HG02938 (cell line): ENCODE measurements around the gene THSD7B.

Experiments used
- ATAC-seq: cut with Tn5 transposase; IDR thresholded peaks from one replicate; pipeline ENCODE4 v1.9.1; 2021; ENCODE audit warnings: mild to moderate bottlenecking, moderate library complexity; ENCODE audit not compliant: unreplicated experiment

The THSD7B gene

DNA sequence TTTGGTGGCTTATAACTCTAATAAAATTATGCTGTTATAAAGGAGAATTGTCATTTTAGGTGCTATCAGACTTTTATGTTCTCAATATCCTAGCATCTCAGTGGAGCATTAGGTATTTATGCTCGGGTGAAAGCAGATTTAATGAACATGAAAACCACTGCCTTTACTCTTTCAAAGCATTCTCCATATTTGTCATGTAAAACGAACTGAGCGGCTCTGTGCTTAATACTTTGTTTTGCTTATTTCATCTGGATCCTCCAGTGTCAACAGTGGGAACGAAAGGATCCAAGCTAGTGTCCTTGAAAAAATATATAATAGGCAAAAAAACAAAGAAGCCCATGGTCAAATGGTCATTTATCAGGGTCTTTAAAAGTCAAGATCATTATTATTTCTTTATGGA is 53.5 kb downstream of the THSD7B start:
- ATAC-seq = no peak

DNA sequence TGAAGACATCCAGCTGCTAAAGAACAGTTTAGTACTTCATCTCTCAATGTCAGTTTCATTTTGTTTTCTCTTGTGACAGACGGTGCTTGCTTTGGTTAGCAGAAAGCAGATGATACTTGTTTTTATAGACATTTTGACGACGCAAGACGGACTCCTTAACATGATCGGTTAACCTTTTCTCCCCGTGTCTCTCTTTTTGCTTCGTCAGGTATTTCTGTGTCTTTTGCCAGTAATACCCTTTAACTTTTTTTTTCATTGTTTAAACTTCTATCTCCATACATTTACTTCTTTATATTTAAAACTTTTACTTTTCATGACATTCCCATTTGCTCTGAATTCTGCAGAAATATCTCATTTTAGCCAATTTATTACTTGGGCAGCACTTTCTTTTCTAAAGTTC is 57.9 kb downstream of the THSD7B start:
- no peak for ATAC-seq

DNA sequence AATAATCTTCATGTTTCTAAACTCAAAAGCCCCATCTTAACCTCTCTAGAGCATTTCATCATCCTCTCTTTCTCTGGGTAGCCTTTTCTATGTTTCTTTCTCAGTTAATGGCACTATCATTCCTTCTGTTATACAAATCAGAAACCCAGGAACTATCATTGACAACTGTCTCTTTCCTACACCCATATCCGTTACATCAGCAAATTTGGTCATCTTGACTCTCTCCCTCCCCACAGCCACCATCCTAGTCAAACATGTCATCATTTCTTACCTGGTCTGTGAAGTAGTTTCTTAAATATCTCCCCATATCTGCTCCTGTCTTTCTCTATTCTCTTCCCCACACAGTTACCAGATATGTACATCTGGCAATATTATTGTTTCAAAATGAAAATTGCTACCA is 62.8 kb downstream of the THSD7B start:
- ATAC-seq = no peak

DNA sequence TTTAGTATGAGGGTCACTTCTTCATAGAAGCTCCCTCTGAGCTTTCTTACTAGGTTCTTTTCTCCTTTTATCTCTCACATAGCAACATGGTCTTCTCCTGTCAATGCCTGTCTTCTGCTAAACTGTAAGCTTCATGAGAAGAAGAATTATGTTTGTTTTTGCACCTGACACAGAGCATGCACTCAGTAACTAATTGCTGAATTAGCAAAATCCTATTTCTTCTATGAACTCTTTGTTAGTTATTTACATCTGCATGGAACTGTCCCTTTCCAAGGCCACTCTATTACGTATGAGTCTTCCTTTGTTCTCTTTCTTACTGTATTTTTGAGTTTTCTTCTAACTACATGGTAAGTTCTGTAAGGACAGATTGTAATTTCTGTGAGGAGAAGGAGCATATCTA is 63.4 kb downstream of the THSD7B start:
- ATAC-seq = no peak

DNA sequence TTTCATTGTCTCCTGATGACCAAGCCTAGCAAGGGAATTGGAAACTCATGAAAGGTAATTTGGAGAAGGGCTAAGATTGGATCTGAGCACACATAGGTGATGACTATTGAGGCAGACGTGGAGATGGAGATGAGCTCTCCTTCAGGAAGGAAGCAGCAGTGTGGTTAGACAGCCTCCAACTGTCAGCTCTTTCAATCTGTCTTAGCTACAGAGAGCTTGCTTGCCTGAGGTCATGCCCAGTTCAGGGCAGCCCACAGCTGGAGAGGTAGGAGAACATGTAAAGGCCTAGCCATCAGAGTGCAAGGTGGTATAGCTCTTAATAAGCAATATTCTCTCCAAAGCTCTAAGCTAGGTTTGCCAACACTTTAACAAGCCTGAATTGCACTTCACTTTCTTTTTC is 79.2 kb downstream of the THSD7B start:
- ATAC-seq = no peak

DNA sequence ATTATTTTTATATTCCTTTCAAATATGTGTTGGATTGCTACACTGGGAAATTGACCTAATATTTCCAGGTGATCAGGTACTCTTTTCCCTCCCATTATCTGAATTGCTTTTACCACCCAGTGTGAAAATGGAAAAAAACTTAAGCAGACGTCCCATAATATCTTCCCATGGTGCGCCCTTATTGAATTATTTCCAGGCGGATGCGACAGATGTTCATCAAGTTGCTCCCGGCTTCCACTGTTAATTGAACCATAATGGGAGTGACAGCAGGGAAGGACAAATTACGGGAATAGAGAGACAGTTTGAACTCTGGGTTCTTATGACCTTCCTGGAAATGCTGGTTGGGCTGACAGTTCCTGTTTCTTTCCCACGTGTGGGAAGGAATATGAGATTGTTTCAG is 93.3 kb downstream of the THSD7B start:
- ATAC-seq = no peak

DNA sequence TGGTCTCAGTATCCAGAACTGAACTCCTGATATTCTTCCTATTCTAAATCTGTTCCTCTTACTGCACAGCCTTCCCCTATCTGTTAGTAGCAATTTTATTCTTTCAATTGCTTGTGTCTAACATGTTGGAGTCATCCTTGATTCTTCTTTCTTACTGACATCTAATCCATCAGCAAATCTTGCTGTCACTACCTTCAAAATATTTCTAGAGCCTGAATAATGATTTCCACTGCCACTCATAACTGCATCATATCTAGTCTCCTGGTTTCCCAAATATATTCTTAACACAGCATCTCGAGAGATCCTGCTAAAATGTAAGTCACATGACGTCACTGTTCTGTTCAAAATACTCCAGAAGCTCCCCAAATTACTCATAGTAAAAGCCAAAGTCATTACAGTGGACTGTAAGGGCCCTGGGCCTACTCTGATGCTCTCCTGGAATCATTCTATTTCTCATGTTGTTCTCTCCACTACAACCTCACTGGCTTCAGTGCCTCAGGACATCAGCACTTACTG is 95.2 kb downstream of the THSD7B start:
- ATAC-seq = no peak

DNA sequence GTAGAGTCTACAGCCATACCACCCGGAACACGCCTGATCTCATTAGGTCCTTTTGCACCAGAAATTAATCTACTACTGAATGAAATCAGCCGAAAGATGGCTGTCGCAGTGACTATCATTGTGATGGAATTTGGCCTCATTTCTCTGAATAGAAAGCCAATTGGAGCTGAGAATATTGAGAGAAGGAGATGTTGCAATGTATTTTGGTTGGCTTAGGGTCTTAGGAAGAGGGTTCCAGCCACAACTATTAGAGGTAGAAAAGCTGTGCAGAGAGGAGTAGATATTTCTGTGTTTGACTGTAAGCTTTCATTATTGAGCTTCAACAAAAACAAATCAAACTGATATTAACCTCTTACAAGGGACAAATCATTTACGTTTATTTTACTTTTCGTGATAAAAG is 98.1 kb downstream of the THSD7B start:
- ATAC-seq = no peak

DNA sequence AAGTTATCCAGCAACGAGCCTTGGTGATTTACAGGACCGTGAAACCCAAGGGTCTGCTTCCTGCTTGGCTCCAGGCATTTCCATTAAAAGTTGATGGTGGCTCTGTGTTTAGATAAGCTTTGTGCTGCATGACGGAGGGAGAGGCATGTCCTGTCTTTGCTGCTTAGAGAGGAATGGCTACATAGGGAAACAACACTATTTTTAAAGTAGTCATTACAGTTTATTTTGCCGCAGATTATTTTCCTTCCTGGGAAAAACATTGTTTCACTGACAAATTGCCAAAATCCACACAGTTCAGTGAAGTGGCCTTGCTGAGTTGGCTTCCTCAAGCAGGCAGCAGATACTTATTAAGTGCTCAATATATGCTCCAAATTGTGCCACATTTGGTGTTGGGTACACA is 98.5 kb downstream of the THSD7B start:
- no peak for ATAC-seq

DNA sequence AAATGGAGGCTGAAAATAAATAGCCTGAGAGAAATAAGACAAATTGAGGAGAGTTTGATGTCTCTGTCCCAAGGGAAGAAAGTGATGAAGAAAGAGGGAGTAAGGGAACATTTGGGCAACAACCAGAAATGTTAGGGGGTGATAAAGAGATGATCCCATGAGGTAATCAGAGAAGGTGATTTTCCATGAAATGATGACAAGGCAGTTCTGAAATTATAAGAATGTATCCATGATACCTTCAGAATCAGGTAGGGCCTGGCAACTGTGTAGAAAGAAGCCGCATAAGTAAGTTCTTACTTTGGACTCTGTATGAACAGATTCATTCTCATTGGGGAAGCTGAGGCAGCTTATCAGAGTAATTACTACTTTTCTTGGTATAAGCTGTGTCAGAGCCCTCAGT is 106.1 kb downstream of the THSD7B start:
- ATAC-seq = no peak

DNA sequence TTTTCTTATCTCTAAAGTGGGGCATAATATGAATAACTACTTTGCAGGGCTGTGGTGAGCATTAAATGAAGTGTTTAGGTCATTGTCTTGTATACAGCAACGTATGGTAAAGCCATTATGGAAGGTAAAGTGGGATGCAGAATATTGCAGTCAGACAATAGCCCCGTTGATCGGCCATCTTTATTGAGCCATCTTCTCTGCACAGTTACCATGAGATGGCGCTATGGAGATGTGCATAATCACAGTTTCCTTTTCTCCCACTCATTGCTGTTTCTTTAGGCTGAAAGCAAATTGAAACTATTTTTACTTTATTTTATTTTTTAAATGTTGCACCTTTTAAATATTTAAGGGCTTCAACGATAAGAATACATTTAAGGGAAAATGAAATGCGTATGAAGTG is 108.9 kb downstream of the THSD7B start:
- no peak for ATAC-seq

DNA sequence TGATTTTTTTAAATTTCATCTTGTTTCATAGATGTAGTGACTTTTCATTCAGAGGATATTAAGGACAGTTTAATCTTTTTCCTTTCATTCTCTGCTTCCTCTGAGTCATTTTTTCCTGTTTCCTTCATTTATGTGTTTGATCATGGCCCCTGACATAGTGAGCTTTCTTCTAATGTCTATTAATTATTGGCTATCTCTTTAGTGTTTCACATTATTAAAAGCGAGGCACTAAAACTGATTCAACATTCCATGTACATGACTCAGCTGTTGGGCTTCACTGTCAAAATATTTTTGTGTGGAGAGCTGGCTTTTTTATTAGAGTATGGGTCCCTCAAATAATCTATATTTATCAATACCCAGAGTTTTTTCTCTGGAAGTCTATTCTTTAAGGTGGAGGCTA is 125.8 kb downstream of the THSD7B start:
- ATAC-seq = no peak

DNA sequence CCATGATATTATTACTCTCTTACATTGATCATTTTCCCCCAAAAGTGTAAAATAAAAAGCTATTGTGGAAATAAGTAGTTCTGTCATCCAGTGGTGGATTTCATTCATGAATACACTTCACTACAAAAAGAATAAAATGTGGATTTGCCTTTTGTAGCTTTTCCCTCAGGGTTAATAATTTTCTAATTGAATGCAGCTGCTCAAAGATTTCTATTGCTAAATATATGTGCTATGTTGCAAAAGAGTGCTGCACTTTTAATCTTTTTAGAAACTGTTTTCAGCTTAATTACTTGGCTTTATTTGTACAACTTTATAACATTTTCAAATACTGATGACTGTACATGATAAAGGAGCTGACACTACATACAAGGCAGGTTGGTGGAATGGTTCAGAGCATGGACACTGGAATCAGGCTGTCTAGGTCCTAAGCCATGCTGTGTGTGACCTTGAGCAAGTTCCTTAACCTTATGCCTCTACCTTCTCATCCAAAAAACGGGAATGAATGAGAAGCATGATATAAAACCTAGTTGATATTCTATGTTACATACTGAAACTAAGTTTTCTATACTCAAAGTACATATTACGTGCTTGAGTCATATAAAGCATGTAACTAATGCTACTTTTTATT is 128.8 kb downstream of the THSD7B start:
- ATAC-seq = no peak

DNA sequence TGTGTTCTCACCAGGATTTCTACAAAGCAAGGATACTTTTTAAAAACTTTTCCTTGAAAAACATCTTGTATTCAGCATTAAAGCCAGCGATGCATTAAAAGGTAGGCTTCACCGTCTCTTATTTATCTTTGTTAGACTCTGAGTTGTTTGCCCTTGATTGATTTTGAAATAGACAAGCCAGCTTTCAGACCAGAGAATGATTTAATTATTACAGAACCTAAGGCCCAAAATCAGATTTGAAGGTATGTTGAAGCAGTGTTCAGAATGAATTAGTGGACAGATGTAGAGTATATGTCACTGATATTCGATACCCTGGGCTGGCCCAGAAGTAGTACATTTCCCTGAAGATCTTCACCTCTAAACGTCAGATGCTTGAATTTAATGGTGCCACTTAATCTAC is 136.4 kb downstream of the THSD7B start:
- no peak for ATAC-seq

DNA sequence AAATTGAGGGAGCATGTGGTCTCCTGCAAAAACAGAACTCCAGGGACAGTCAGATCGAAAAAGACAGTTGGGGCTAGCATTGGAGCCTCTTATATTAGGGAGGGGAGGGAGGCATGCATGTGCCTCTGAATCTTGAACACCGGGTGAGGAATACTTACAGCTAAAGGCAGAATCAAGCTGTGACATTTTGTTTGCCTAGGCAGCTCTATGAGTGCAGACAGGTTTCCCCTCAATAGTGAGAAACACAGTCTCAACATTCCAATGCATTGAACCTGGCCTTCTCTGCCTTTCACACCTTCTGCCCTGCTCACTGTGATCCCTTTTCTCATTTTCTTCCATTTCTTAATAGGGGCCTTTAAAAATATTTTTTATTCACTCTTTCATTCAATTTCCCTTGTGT is 140.4 kb downstream of the THSD7B start:
- ATAC-seq = no peak

DNA sequence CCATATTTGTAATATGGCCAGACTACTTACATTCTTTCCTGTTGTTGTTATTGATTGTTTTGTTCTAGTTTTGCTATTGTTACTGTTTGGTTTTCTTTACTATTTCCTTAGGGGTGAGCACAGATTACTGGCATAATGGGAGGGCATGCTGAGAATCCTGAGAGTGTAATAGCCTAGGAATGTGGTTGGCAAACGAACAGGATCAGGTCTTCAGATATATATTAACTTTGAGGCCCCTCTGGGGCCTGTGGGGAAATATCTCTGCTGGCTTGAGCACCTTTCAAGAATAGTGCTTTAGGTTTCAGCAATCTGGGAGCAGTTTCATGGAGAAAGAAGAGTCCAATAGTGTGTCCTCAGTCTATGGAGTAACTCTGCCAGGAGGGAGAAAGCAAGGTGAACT is 144.4 kb downstream of the THSD7B start:
- no peak for ATAC-seq

DNA sequence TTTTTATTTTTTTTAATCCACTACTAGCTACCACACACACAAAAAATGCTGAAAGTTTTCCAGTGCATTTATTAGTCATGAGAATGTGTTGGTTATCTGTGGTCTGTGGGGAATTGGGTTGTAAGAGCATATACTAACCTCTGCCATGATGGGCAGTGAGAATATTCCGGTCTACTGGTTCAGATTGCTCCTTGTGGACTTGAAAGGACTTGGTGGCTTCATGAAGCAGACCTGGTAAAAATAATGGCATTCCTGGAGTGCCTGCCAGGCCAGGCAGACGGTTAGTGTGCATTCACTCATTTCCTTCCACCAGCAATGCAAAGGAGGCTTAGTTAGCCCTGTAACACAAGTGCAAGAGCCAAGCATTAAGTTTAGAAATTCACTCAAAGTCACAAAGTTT is 150.8 kb downstream of the THSD7B start:
- no peak for ATAC-seq

DNA sequence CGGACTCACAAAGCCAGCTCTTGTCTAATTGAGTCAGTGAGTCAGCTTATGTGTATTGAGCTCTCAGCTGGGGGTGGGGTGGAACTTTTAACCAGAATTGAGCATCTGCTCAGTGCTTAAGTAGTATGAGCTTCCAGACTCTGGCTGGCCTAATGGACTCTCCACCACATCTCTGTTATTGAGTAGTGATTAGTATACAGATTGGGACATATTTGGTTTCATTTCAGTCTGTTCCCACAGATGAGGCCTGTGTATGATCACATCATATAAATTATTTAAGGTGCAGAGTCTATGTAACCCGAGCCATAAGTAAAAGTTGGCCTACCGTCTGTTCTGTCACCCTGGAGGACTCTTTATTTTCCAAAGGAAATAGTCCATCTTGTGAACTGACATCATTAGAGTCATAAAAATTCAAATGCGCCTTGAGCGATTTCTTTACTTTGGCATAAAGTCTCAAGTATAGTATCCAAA is 152.1 kb downstream of the THSD7B start:
- ATAC-seq = no peak

DNA sequence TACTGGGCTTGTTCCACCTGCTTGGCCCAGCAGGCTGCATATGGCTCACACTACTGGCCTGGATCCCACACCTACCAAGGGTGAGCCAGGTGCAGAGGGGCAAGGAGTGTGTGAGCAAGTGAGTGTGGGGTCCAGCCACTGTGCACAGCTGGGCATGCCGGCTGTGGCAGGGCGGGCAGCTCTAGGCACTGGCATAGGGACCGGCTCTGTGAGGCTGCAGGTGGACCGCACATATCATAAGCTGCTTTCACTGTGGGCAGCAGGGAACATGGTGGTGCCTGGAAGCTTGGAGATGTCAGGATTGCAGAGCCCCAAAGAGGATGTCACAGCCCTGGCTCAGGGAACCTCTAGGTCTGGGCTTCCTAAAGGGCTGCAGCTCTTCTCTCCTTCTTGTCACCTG is 154.3 kb downstream of the THSD7B start:
- ATAC-seq = no peak

DNA sequence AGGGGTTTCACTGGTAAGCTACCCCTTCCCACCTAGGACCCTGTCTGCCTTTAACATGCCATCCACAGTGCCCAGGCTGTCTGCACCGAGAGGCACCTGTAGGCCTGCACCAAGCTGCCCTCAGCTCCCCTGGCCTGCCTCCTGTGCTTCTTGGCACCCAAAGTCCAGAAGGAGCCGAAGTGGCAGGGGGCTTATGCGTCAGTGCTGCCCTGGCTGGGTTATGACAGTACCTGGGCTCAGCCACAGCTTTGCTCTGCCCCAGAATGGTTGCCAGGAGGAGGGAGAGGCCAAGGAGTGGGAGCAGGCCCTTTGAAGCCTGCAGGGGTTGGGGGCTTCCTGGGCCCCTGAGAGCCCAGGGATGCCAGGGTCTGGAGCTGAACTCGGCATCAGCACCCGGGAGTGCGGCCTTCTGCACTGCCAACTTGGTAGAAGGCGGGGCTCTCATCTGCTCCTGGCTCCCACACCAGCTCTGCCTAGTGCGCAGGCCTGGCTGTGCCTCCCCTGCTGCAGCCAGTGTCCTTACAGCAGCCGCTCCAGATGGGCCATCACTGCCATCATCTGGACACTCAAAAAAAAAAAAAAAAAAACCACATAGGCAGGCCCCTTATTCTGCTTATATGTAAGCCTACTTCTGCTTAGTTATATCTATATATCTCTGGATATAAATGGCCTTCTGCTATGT is 155.4 kb downstream of the THSD7B start:
- ATAC-seq = no peak

DNA sequence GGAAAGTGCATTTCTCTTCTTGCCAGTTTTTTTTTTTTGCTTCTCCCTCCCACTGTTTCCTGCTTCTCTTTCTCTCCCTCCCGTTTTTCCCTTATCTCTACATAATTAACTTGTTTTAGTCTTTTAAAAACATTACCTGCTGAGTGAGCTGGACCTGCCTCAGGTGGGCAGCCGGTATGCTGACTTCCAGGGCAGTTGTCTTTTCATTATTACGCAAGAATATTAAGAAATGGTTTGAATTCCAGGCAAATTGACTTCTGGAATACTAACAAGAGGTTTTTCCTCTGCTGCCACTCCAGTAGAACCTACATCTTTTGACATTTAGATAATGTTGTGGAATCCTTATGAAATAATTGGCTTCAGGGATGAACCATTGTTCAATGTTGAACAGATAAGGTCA is 161.8 kb downstream of the THSD7B start:
- ATAC-seq = no peak

DNA sequence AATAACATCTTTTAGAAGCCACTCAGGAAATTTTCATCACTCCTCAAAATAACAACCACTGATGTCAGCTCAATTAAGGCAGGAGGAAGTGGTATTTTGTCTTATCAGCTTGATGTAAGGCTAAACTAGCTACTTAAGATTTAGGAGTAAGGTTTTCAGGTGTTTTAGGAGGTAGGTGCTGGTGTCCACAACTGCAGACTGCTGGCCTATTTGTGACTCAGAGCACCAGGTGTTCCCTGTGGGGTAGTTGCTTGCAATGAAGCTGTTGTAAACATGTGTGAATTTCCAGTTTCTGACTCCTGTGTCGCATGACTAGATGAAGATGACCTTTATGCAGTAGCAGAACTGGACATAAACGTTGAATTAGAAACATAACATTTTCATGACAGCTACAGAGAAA is 164.2 kb downstream of the THSD7B start:
- no peak for ATAC-seq

DNA sequence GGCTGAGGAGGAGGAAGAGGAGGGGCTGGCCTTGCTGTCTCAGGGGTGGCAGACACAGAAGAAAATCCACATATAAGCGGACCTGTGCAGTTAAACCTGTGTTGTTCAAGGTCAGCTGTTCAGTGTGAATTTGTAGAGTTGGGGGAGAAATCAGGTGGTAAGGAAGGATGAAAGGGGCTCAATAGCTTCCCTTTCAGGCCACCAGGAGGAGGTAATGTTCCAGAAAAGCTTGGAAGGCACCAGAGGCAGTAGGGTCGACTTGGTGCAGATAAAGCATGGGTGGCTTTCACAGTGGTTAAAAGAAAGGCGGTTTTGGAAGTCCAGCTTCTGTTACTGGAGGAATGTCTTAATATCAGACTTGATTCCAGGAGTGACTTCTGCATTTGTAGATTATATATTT is 167.4 kb downstream of the THSD7B start:
- ATAC-seq = peak; percentile 70
